ENCODE results near the gene TENM4. TPM values are rescaled to one million over a fixed set of nuclear protein-coding genes. Genes with fewer than 3 reads are reported as not detected.

TENM4 gene
- total RNA-seq, 1 donor from 2014 or later: 0.08 TPM

GRCh38 chr11:79071190-79071589 is 369.6 kb downstream of the TENM4 start:
- no peak for ATAC-seq
- DNase-seq (ENCODE audit: low spot score): no peak

DNA sequence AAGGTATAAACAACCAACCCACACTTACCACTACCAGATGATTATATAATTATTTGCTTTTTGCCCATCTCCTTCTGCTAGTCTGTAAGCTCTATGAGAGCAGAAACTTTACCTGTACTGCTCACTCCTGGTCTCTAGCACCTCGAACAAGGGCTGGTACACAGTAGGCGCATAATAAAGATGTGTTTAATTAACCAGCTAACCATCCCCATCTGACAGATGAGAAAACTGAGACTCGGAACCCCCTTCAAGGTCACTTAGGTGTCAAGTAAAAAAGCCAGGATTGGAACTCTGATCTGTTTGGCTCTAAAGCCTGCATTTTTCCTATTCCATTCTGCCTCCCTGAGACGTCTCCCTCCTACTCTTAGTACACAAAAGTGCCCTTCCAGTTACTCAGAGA is 370.3 kb downstream of the TENM4 start:
- ATAC-seq (no peak), DNase-seq (ENCODE audit: low spot score) (no peak)

DNA sequence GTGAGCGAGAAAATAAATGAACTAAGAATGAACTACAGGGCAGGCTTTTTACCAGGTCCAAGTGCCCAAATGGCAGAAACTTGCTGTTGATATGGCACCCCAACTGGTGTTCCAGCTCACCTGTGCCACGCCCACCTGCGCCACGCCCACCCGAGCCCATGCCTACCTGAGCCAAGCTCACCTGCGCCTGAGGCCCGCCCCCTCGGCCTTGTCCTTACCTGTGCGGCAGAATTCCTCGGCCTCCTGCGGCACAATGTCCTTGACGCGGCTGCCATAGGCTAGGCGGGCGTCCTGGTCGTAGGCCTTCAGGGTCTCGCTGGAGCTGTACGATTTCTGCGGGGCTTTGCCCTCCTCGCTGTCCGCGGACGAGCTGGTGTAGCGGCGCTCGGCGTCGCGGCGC is 371.3 kb downstream of the TENM4 start:
- ATAC-seq: no peak
- DNase-seq (ENCODE audit: low spot score): no peak

DNA sequence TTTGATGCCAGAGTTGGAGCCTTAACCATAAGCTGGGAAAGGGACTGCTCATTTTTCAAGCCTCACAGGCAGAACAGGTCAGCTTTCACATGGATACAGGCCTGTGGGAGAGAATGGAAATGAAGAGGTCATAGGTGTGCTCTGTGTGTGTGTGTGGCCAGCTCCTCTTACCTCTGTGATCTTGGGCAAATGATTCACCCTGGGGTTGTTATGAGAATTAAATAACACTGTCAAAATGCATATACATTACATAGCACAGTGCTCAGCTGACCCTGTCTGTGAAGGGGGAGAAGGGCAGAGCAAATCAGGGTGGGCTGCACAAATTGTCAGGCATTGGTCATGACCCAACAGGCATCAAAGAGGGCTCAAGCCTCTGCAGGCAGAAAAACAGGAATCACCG is 372.5 kb downstream of the TENM4 start:
- no peak for ATAC-seq

GRCh38 chr11:79067352-79067679 is 373.5 kb downstream of the TENM4 start:
- no peak for DNase-seq (ENCODE audit: low spot score)
- ATAC-seq: no peak

More for the DNA sequence above, 372.5 kb downstream of the TENM4 start:
- DNase-seq (ENCODE audit: low spot score): no peak

DNA sequence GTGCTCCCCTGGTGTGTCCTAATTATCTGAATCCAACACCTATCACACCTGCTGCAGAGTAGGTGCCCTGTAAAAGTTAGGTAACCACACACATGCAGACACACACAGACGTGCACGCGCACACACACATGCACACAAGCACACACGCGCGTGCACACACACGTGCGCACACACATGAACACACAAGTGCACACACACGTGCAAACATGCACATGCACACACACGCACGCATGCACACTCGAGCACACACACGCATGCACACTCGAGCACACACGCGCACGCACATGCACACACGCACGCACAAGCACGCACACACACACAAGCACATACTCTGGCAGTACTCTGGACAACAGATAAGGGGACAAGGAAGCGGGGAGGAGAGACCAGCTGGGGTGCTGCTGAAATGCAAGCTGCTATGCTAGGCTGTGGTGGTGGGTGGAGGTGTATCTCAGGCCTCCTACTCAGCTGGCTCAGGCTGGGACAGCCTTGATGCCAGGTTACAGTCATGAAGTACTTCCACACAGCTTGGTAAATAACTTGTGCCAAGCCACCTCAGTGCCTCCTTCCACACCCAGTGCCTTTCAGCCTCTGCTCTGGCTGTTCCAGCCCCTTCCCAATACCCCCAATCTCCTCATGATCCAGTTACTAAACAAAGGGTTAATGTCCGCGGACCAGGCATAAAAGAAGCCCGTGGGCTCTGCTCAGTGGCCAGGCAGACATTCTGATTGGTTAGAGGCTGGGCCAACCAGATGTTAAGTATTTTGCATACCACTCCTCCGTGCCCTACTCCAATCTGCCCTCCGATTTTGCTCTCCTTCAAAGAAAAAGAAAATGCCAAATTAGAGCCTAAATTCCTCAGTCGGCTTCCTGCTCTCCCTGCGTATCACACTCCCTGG is 374.1 kb downstream of the TENM4 start:
- no peak for ATAC-seq
- DNase-seq (ENCODE audit: low spot score): no peak

DNA sequence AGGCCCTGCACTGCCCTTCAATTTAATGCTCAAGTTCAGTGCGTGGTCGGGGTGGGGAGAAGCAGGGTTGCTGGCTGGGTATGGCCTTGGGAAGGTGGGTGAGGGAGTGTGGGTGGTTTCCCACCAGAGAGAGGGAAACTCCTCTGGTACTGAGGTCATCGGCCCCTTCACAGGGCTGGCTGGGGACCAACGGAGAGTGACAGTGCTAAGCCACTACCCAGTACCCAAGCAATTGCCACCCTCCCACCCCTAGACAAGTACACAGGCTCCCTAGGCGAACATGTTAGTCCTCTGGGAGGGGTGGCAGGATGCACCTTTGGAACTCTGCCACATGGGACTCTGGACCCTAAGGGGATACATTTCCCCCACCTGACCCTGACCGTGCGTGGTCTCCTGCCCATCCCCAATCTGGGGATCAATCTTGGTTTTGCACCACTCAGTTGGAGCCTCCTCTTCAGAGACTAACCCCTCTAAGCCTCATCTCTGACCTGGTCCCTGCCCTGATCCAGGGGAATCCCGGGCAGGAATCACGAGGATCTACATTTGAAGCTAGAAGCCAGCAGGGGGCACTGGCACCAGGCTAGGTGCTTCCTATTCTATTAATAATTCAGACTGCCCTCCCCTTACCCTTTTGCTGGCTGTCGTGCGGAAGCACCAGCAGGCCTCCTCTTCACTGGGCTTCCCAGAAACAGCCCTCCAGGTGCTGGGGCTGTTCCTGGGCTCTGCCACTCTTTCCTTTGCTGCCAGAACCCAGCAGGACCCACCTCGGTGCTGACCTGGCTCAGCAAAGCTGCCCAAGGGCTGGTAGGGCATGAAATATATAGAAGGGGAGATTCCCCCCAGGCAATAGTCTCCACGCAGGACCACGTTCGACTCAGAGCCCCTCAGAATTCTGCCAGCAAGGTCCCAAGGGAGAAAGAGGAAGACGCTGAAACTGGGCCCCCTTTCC is 377.7 kb downstream of the TENM4 start:
- ATAC-seq (peak; percentile 78), DNase-seq (ENCODE audit: low spot score) (no peak)

DNA sequence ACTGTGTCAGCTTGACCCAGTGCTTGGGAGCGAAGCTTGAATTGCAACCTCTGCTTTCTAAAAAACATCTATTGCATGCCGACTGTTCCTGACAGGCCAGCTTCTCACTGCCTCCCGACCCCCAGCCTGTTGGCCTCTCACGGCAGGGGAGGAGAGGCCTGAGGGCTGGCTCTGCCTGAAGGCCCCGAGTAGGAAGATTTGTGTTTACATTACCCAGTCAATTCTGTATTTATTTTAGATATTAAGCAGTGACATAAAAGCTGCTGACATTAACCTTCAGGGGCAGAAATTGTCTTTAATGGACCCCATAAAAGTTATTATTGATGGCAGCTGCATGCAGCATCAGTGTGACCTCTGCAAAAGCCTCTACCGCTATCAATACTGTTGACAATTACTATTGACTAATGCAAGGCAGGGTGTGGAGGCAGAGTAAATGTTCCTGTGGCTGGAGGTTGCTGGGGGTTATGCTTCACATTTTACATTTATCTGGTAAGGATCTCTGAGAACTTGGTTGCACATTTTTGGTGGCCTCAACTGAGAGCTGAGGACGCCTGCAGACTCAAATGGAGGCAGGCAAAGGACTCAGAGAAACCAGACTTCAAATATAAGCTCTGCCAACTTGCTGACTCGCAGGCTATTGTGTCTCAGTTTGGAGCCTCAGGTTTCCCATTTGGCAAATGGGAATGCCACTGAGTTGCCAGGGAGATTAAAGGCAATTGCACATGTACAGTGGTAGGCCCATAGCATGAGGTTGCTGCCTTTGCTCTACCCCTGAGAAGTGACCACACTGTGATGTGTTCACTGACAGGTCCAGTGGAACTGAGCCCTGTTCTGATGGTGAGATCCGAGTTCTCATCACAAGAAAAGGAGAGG is 380.5 kb downstream of the TENM4 start:
- no peak for ATAC-seq
- DNase-seq (ENCODE audit: low spot score): no peak

GRCh38 chr11:79059141-79059540 is 381.7 kb downstream of the TENM4 start:
- ATAC-seq (no peak), DNase-seq (ENCODE audit: low spot score) (no peak)

GRCh38 chr11:79055856-79056631 is 384.8 kb downstream of the TENM4 start:
- ATAC-seq (no peak), DNase-seq (ENCODE audit: low spot score) (no peak)

DNA sequence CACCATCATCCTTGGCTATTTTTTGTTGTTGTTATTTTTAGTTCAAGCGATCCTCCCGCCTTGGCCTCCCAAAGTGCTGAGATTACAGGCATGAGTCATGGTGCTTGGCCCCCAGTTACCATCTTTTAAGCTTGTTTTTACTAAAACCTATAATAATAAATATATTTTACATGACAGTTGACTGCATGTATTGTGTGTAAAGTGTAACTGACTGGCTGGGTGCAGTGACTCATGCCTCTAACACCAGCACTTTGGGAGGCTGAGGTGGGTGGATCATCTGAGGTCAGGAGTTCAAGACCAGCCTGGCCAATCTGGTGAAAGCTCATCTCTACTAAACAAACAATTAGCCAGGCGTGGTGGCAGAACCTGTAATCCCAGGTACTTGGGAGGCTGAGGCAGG is 386.2 kb downstream of the TENM4 start:
- ATAC-seq (no peak), DNase-seq (ENCODE audit: low spot score) (no peak)

DNA sequence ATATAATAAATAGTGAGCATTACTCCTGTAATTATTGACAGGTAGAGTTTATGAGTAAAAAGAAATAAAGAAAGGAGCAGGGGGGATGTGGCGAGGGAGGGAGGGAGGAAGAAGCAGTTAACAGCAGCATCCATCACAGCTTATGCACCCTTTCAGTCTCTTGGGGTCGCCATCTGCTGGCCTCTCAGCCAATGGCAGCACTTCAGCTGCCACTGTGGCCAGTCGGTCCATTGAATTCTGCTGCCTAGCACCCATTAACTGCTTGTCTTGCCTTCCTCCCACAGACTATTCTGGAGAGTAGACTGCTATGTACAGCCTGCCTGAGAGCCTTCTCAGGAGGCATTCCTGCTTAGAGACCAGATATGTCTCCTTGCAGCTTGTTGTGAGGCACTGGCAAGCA is 388.3 kb downstream of the TENM4 start:
- no peak for DNase-seq (ENCODE audit: low spot score)

DNA sequence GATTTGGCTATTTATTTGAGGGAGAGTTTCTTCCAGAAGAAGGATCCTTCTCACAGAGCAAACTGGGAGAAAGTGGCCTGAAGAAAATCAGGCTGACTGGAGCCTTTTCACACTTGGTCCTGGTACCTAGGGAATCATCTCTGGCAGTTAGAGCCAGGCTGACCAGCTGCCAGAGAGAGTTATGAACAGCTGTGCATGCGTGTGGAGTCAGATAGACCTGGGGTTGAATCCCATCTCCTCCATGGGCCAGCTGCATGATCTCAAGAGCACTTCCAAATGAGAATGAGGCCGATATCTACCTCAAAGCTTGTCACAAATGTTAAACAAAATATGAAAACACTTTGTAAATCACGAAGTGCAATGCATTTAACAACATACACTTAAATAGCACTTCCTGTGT is 390.0 kb downstream of the TENM4 start:
- ATAC-seq: no peak

More for the DNA sequence above, 388.3 kb downstream of the TENM4 start:
- ATAC-seq: no peak

DNA sequence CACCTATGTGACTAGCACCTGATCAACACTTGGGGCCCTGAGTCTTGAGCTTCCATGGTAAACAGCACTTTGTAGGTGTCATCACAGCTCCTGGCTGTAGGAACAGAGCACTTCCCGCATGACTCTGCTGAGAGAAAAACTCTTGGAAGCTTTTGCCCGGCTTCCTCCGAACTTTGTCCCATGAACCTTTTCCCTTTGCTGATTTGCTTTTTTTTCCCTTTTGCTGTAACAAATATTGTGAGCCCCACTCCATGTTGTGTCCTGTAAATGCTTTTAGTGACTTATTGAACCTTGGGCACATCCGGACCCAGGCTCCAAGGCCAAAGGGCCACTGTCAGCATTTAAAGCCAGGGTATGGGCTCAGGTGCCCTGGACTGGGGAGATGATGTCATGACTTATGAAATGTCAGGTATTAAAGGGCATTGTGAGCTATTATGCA is 391.1 kb downstream of the TENM4 start:
- DNase-seq (ENCODE audit: low spot score) (peak; percentile 89), ATAC-seq (peak; percentile 73)

More for the DNA sequence above, 390.0 kb downstream of the TENM4 start:
- DNase-seq (ENCODE audit: low spot score): no peak

DNA sequence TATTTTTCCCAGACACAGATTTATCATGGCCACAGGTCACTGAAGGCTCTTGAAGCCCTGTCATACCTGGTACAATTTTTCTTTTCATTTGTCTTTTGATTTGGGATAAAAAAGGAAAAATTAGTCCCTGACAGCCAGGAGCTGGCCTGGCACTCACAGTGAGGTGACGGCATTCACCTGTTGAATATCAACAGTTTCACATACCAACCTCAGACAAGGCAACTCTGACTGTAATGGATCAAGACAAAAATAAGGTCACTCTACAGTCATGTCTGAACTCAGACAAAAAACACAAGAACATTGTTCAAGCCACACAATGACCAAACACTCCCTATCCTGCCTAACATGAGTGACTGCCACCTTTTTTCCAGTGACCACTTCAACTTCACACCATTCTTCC is 392.9 kb downstream of the TENM4 start:
- no peak for DNase-seq (ENCODE audit: low spot score)
- no peak for ATAC-seq

DNA sequence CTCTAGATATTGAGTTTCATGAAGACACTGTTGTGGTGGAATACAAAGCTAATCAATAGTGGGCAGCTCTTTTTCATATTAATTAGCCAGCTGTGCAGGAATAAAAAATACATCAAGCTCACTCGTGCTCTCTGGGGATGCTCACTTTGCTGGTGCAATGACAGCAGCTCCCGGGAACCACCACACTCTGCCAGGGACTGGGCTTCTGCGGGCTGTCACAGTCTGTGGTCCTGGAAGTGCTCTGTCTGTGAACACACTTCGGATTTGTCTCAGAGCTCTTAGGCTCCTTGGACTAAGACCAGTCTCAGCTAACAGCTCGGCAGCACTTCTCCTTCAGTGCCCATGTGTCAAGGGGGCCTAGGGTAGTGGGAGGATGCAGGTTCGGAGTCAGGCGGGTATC is 393.5 kb downstream of the TENM4 start:
- ATAC-seq (no peak), DNase-seq (ENCODE audit: low spot score) (no peak)

- DNase-seq (ENCODE audit: low spot score) (no peak), ATAC-seq (no peak)
Observed at GRCh38 chr11:79046366-79046765, 394.5 kb downstream of the TENM4 start.

DNA sequence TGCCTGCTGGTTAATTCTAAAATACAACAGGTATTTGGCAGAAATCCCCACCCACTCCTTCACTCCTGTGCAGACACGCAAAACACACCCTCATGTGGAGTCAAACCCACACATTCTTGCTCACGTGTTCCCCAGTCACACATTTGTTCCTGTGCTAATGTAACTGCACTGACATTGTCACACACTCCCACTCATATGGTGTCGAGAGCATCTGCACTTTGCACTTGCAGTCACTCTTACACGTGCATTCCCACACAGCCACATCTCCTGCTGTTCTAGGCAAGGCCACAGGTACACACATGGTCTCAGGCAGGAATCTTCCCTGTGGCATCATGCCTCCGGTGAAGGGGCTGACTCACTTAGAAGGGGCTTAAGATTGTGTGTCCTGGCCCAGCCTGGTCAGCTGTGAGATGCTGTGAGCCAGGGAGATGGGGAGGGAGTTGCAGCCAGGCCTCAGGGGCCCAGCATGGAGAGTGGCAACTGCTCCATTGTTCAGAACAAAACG is 395.0 kb downstream of the TENM4 start:
- peak; percentile 60 for ATAC-seq

DNA sequence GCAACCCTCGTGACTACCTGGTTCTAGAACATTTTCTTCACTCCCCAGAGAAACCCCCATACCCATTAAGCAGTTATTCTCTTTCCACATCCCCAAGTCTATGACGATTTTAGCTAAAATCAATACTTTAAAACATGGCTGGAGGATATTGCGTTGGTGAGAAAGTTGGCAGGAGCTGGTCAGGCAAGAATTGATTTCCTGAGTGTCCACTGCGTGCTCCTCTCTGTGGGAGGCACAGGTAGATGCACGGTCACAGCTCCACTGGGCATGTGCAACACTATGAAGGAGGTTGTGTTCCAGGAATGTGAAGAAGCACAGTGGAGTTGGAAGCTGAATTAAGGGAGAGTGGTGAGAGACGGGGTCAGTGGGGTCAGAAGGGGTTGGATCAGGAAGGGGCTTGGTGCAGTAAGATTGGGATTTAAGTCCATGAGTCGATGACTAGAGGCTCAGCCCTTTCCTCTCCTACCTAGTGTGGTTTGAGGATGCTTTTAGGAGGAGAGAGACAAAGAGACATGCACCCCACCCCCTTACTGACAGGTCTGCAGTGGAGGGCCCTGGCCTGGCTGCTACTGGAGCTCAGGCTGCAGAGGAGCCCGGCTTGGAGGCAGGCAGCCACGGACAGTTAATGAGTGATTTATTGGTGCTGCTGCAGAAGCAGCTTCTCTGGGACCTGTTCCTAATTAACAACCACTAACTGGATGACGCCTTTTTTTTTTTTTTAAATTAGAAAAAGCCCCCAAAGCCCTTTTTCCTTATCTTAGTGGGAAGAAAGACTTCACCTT is 395.6 kb downstream of the TENM4 start:
- ATAC-seq (peak; percentile 65), DNase-seq (ENCODE audit: low spot score) (peak; percentile 80)

More for the DNA sequence above, 395.0 kb downstream of the TENM4 start:
- DNase-seq (ENCODE audit: low spot score): peak; percentile 82

Data from left lobe of liver (tissue), 2 donors.